Coronary artery (tissue), 2 donors: Measurements from ENCODE around the gene PXDN.
A peak's percentile ranks its signal among the peaks of the same experiment; 100 is the strongest.

Experiments used
- DNase-seq: peaks from one replicate; pipeline ENCODE4 v3.0.0-alpha.2; 2017; ENCODE audit warnings: low spot score
- H3K27ac ChIP-seq, 2 donors: fragments of 200-600 bp; sonication (generic); one replicate each; pipeline ENCODE4 v1.5.1; 2016 to 2019
- H3K4me3 ChIP-seq: fragments of 200-600 bp; sonication (generic); 2 replicates; pipeline ENCODE4 v1.5.1; 2016; ENCODE audit warnings: mild to moderate bottlenecking, moderate library complexity
- TF ChIP-seq, protein P1 (sequence below): fragments of 200-600 bp; sonication (generic); IDR thresholded peaks from one replicate; pipeline ENCODE4 v1.5.1; 2019; ENCODE audit warnings: antibody characterized with exemption

Gene PXDN, protein sequence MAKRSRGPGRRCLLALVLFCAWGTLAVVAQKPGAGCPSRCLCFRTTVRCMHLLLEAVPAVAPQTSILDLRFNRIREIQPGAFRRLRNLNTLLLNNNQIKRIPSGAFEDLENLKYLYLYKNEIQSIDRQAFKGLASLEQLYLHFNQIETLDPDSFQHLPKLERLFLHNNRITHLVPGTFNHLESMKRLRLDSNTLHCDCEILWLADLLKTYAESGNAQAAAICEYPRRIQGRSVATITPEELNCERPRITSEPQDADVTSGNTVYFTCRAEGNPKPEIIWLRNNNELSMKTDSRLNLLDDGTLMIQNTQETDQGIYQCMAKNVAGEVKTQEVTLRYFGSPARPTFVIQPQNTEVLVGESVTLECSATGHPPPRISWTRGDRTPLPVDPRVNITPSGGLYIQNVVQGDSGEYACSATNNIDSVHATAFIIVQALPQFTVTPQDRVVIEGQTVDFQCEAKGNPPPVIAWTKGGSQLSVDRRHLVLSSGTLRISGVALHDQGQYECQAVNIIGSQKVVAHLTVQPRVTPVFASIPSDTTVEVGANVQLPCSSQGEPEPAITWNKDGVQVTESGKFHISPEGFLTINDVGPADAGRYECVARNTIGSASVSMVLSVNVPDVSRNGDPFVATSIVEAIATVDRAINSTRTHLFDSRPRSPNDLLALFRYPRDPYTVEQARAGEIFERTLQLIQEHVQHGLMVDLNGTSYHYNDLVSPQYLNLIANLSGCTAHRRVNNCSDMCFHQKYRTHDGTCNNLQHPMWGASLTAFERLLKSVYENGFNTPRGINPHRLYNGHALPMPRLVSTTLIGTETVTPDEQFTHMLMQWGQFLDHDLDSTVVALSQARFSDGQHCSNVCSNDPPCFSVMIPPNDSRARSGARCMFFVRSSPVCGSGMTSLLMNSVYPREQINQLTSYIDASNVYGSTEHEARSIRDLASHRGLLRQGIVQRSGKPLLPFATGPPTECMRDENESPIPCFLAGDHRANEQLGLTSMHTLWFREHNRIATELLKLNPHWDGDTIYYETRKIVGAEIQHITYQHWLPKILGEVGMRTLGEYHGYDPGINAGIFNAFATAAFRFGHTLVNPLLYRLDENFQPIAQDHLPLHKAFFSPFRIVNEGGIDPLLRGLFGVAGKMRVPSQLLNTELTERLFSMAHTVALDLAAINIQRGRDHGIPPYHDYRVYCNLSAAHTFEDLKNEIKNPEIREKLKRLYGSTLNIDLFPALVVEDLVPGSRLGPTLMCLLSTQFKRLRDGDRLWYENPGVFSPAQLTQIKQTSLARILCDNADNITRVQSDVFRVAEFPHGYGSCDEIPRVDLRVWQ (N-terminal part only)

DNA sequence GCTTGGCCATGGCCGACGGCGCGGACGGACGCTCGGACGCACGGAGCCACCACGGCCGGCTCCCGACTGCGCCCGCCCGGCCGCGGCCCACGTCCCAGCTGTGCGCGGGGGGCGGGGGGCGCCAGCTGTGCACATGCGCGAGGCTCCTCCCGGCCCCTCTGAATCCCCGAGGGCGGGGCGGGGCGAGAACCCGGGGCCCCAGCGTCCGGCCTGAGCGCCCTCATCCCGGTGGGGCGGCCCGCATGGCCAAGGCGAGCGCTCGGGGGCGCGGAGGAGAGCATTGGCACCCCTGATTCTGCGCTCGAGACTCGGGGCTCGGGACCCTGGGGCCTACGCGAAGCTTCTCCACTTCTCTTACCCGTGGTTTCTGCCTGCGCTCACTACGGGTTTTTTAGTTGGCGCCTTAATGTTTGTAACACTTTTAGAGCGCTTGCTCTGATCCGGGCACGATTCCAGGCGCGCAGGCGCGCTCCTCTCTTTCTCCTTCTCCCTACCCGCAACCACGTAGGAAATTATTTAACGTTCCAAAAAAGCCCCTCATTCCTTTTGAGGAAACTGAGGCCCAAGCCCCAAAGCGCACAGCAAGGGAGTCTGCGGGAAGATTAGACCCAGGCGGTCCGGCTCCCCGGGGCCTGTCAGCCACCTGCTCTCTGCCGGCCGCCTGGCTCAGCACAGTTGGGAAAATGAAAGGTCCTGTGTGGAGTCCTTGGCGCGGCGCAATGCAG, at the start of gene PXDN:
TSS of gene PXDN (minus strand) at position 70 of the 725 bp plus-strand sequence. CDS start at position 10, 60 bp downstream.
- TF ChIP-seq, protein P1, sequence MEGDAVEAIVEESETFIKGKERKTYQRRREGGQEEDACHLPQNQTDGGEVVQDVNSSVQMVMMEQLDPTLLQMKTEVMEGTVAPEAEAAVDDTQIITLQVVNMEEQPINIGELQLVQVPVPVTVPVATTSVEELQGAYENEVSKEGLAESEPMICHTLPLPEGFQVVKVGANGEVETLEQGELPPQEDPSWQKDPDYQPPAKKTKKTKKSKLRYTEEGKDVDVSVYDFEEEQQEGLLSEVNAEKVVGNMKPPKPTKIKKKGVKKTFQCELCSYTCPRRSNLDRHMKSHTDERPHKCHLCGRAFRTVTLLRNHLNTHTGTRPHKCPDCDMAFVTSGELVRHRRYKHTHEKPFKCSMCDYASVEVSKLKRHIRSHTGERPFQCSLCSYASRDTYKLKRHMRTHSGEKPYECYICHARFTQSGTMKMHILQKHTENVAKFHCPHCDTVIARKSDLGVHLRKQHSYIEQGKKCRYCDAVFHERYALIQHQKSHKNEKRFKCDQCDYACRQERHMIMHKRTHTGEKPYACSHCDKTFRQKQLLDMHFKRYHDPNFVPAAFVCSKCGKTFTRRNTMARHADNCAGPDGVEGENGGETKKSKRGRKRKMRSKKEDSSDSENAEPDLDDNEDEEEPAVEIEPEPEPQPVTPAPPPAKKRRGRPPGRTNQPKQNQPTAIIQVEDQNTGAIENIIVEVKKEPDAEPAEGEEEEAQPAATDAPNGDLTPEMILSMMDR = no peak
- Histone ChIP-seq H3K27ac (peak within 1 kb of the TSS; percentile 87 to 99), H3K4me3 (peak within 1 kb of the TSS; percentile 97)
- DNase-seq = peak; percentile 77

- DNase-seq = peak; percentile 64
- TF ChIP-seq, protein P1 = no peak
- no peak overlapping the region for H3K27ac ChIP-seq
- H3K4me3 ChIP-seq = no peak overlapping the region
These were observed 49.6 kb upstream of the PXDN start for GRCh38 chr2:1793868-1794445.

DNA sequence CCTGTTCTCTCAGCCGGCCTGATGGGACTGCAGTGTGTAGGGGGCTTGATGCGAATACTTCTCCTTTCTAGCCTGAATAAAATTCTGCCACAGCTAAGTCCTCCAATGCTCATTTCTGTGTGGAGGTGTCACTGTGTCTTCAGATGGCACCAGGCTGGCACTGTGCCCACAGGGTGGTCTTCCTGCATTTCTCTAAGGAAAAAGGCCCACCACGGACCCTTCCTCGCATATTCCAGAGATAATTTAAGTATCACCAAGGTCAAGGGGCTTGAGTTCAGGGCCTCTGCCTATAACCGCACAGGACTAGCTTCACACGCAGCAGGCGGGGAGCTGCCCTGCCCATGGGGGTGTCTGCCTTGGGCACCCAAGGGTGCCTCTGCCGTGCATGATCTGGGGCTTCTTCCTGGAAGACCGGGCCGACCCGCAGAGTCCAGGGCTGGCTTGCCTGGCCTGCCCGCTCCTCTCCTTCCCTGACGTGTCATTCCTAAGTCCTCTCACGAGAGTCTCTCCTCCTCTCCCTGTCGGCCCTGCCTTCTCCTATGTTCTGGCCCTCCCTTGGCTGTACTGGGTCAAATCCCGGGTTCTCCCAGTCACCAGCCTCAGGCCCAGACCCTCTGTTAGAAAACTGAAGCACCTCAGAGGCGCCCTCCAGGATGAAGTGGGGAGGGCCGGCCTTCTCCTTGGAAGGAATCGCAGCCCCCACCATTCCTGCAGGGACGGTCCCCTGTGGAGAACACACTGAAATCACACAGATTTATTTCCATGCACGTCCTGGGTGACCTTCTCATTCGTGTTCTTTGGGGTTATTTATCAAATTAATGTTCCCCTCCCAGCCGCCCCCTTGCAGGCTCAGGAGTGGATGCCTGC, 48.9 kb upstream of the PXDN start:
- Histone ChIP-seq H3K4me3 (no peak overlapping the region), H3K27ac (no peak overlapping the region)
- peak; percentile 62 for DNase-seq
- TF ChIP-seq, protein P1 = no peak

- TF ChIP-seq, protein P1 = no peak
- no peak overlapping the region for H3K4me3 ChIP-seq
- DNase-seq = peak; percentile 73
- no peak overlapping the region for H3K27ac ChIP-seq
These were observed 47.5 kb upstream of the PXDN start for GRCh38 chr2:1791685-1792435.

- H3K27ac ChIP-seq = no peak overlapping the region
- TF ChIP-seq, protein P1 = no peak
- DNase-seq = no peak
- no peak overlapping the region for H3K4me3 ChIP-seq
These were observed 46.8 kb upstream of the PXDN start for GRCh38 chr2:1791006-1791605.
